NCI-H1105 (cell line): Measurements from ENCODE around the gene SYNM.

ENCODE experiments used
- DNase-seq: peaks from one replicate; lab custom pipeline; 2025; lab: John Stamatoyannopoulos, UW

The SYNM gene

GRCh38 chr15:99122831-99123712, 18.2 kb downstream of the SYNM start:
- DNase-seq, result no peak

DNA sequence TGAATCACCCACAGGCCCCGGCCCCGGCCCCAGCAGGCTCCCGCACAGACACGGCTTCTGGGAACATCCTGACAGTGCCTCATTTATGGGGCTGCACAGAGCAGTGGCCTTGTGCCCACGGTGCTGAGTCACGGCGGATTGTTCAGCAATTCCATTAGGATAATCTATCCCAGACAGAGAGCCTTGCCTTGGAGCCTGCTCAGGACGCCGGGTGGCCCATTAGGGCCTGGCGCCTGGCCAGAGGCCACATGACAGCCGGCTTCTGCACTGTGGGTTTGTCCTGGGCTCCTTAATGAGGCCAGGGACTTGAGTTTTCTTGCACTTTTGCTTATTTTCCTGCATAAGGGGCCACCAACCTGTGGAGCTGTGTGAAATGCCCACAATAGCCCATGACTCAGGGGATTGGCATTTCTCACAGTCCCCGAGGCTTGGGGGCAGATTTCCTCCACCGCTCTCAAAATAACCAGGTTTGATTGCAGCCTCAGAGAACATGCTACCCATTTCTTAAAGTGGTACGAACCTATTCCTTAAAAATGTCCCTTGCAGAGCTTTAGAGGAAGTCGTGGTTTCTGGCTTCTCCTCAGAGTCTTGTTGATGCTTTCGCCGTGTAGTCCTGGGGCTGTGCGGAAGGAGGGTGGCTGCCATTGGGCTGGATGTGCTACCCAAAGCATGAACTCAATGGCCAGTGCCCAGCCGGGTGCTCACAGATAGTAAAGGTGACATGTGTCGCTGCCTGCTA, 19.0 kb downstream of the SYNM start:
- DNase-seq, result peak; percentile 95

- no peak for DNase-seq
These were observed 19.8 kb downstream of the SYNM start for GRCh38 chr15:99124641-99125040.

DNA sequence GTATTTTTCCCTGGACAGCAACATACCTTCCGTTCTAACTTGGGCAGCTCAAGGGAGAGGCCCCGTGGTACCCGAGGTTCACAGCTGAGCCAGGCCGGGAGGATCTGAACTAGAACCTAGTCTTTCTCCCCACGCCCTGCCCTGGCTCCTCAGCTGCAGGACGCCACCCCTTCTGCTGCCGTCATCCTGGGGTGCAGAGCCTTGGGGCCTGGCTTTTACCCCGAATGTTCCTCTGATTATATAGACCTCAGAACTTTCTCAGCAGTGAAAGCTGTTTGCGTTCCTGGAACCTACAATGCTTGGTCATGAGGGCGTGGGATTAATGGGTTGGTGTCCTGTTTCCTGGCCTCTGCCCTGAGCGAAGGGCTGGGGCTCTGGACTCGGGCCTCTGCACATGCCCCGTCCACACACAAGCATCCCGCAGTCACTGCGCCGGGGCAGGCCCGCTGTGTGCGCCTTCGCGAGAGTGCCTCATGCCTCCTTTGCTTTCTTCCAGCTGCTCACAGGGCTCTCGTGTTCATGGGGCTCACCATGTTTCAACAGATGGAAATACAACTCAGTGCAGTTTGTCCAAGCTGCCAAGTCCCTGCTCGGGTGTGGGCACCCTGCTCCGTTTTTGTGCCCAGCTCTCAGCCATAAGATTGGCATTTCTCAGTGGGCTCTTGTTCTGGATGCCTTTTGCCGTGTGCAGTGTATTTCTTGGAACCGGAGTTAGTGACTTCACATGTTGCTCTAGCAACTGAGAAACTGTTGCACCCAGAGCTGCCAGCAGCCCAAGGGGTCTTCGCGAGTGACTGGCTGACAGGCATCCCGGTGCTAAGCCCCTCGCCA, 20.4 kb downstream of the SYNM start:
- DNase-seq, result no peak

GRCh38 chr15:99126131-99126588, 21.3 kb downstream of the SYNM start:
- DNase-seq, result no peak

DNA sequence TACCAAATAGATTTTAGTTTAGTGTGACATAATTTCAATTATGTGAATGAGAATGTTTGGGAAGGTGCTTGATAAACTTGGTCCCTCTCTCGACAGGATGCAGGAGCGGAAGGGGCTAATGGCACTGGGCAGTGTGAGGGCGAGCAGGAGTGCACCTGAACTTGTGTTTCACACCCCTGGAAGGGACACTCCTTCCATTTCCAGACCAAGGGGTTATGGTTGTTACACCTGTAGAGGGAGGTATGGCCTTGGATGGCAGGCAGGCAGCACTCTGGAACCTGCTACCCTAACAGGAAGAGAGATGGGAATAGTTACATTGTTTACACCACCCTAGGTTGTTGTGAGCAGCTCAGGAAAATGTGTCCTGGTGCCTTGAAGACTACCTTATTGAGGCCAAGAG, 22.1 kb downstream of the SYNM start:
- no peak for DNase-seq

DNA sequence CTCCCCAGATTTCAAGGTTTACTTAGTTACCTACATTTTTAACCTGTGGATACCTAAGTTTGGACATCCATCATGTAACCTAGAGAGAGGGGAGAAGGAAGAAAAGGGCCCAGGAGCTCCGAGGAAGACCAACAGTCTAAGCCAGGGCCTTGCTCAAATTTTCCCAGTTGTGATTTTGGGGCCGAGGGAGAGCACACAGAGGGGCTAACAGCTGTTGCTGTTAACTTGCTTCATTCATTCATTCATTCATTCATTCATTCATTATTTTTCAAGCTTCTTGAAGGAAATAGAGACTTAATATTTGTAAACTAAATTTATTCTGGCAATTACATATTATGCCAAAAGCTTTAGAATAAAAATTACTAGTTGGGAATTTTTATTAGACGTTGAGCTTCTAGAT, 22.9 kb downstream of the SYNM start:
- no peak for DNase-seq

- DNase-seq, result no peak
These were observed 23.5 kb downstream of the SYNM start for GRCh38 chr15:99128411-99128810.

GRCh38 chr15:99129644-99130043, 24.8 kb downstream of the SYNM start:
- no peak for DNase-seq

GRCh38 chr15:99130314-99130713, 25.4 kb downstream of the SYNM start:
- DNase-seq, result no peak

- DNase-seq, result no peak
These were observed 26.0 kb downstream of the SYNM start for GRCh38 chr15:99130765-99131440.

DNA sequence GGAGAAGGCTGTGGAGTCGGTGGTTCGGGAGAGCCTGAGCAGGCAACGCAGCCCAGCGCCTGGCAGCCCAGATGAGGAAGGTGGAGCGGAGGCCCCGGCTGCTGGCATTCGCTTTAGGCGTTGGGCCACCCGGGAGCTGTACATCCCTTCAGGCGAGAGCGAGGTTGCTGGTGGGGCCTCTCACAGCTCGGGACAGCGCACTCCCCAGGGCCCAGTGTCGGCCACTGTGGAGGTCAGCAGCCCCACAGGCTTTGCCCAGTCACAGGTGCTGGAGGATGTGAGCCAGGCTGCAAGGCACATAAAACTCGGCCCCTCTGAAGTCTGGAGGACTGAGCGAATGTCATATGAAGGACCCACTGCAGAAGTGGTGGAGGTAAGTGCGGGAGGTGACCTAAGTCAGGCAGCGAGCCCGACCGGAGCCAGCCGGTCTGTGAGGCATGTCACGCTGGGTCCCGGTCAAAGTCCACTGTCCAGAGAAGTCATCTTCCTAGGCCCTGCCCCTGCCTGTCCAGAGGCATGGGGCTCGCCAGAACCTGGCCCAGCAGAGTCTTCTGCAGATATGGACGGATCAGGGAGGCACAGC, 26.7 kb downstream of the SYNM start:
- DNase-seq, result no peak

- DNase-seq, result no peak
These were observed 27.2 kb downstream of the SYNM start for GRCh38 chr15:99132122-99132521.

DNA sequence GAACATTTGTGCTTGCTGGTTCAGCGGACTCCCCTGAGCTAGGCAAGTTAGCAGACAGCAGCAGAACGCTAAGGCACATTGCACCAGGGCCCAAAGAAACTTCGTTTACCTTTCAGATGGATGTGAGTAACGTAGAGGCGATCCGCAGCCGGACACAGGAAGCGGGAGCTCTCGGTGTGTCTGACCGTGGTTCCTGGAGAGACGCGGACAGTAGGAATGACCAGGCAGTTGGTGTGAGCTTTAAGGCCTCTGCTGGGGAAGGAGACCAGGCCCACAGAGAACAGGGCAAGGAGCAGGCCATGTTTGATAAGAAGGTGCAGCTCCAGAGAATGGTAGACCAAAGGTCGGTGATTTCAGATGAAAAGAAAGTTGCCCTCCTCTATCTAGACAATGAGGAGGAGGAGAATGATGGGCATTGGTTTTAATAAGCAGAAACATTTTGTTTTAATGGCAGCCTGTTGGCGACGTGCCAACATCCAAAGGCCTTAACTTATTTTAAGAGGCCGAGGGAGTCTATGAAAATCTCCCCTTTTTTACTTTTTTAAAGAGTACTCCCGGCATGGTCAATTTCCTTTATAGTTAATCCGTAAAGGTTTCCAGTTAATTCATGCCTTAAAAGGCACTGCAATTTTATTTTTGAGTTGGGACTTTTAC, 27.9 kb downstream of the SYNM start:
- DNase-seq, result no peak

GRCh38 chr15:99134317-99134821, 29.5 kb downstream of the SYNM start:
- no peak for DNase-seq

- DNase-seq, result no peak
These were observed 30.3 kb downstream of the SYNM start for GRCh38 chr15:99135194-99135593.

DNA sequence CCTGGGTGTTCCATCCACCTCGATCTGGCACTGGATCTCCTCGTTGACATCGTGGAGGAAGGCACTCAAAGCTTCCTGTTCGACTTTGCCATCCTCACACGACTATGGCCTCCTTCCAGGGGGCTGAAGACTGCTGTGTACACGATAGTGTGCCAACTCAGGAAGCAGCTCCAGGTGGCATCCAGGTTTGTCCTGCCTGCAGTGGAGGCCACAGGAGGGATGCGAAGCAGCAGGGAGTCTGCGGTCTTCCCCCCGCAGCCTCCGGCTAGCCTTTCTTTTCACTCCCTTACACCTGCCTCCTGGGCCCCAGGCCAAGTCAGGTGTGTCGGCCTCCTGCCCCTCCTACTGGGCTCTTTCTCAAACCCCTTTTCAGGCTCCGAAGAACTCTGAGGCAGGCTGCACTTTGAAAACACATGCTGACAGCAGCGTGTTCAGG, 32.2 kb downstream of the SYNM start:
- peak; percentile 95 for DNase-seq

GRCh38 chr15:99137877-99138276, 33.0 kb downstream of the SYNM start:
- no peak for DNase-seq

DNA sequence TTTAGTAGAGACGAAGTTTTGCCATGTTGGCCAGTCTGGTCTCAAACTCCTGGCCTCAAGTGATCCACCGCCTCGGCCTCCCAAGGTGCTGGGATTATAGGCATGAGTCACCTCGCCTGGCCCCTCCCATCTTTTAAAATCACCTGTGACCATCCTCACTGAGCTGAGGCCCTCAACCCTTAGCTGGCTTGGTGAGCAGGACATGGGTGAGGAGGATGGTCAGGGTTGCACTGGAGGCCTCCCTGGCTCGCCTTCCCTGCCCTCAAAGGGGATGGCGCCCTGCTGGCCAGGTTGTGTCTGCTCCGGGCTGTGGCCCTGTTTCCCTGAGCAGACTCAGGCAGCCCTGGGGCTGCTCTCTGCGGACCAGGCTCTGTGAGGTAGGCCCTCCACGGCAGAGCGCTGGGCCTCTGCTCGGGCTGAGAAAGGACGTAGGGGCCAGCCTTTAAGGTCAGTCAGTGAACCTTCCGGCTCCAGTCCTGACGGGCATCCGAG, 33.7 kb downstream of the SYNM start:
- no peak for DNase-seq

- DNase-seq, result no peak
These were observed 34.4 kb downstream of the SYNM start for GRCh38 chr15:99139276-99139675.
